Omental fat pad (tissue), 4 donors: ENCODE results near the gene CCDC127. TPM values are rescaled to one million over a fixed set of nuclear protein-coding genes. Genes with fewer than 3 reads are reported as not detected.

Experiments
- ATAC-seq: fragments of 150-250 bp; one replicate; pipeline ENCODE4 v1.9.1; 2016; ENCODE audit warnings: mild to moderate bottlenecking, moderate library complexity; ENCODE audit not compliant: low FRiP score
- DNase-seq: peaks from one replicate; pipeline ENCODE4 v3.0.0-alpha.2; 2019; ENCODE audit warnings: low spot score
- CTCF ChIP-seq, 3 donors: fragments of 450-650 bp; IDR thresholded peaks; one replicate each; pipeline ENCODE4 v1.5.1; 2016 to 2017; ENCODE audit warnings: antibody characterized with exemption in 3 of 3, mild to moderate bottlenecking in 3 of 3, moderate library complexity in 2 of 3
- total RNA-seq, 4 donors: library from RNA; depleted of rRNA; stranded (reverse); fragments of >200 nt; gene quantifications; one replicate each; pipeline ENCODE4 v1.1.0, GENCODE V29; 2016

Gene CCDC127
- total RNA-seq, 4 donors from 2014 or later, result 4.7 to 10.6 (median 5.5) TPM

GRCh38 chr5:194102-194501, 23.9 kb downstream of the CCDC127 start:
- ATAC-seq, result no peak
- DNase-seq, result no peak
- no peak for TF ChIP-seq CTCF (IDR thresholded peaks at IDR 0.05)

DNA sequence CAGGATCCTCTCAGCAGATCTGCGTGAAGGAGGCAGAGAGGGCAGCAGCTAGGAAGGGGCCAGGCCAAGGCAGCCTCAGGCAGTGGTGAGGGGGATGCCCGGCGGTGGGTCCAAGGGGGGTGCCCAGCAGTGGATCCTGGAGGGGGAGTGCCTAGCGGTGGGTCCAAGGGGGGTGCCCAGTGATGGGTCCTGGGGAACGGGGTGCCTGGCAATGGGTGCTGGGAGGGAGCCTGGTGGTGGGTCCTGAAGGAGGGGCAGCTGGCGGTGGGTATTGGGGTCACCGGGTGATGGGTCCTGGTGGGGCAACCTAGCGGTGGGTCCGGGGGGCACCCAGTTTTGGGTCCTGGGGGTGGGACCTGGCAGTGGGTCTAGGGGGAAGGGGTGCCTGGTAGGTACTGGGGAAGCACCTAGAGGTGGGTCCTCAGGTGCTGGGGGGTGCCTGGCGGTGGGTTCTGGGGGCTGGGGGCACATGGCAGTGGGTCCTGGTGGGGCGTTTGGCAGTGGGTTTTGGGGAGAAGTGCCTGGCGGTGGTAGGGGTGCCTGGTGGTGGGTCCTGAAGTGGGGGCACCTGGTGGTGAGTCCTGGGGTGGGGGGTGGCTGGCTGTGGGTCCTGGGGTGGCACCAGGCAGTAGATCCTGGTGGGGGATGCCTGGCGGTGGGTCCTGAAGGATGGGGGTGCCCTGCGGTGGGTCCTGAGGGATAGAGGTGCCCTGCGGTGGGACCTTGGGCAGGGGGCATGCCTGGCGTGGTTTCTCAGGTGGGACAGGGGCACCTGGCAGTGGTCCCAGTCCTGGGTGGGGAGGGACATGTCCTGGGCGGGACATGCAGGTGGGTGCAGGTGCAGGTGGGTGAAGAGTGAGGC, 24.8 kb downstream of the CCDC127 start:
- ATAC-seq, result no peak
- TF ChIP-seq CTCF (IDR thresholded peaks at IDR 0.05), result no peak
- DNase-seq, result no peak

DNA sequence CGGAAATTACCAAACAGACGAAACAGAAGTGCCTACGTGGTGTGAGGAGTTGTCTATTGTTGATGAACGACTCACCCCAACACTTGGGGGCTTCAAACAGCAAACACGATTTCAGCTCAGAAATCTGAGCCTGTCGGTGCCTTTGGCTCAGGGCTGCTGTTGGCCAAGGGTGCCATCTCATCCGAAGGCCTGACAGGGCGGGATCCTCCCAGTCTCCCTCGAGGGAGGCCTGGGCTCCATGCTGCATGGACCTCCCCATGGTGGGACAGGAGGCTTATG, 25.3 kb downstream of the CCDC127 start:
- no peak for TF ChIP-seq CTCF (IDR thresholded peaks at IDR 0.05)
- DNase-seq (no peak), ATAC-seq (no peak)

DNA sequence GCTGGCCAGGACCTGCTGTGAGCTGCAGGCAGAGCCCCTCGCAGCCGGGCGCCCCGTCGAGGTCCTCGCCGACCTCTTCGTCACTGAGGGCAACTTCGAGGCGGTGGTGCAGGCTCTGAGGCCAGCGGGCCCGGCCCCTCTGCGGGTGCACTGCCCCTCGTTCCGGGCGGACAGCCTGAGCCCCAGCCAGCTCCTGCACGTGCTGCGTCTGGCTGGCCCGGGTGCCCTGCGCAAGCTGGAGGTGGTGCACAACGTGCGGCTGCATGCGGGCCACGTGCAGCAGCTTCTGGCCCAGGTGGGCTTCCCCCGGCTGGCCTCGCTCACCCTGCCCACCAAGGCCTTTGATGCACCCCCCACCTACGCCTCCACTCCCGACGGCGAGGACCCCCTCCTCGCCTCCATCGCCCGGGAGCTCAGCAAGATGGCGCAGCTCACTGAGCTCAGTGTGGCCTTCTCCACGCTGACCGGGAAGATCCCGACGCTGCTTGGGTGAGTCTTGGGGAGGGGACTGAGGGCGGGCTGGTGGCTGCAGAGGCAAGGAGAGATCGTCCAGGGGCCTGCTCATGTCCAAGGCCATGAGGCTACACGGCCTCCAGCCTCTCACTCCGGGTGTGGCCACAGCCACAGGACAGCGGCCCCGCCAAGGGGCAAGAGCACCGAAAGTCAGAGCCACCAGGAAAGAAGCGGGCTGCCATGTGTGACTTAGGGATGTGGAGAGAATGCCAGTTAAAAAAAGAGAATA, 25.8 kb downstream of the CCDC127 start:
- no peak for TF ChIP-seq CTCF (IDR thresholded peaks at IDR 0.05)
- ATAC-seq (no peak), DNase-seq (no peak)

- ATAC-seq, result no peak
- DNase-seq, result no peak
- no peak for TF ChIP-seq CTCF (IDR thresholded peaks at IDR 0.05)
Observed at GRCh38 chr5:191036-191948, 26.7 kb downstream of the CCDC127 start, which contains the start of gene LRRC14B. LRRC14B (plus strand) TSS chr5:191495; CDS start chr5:191539, 44 bp downstream.

GRCh38 chr5:190366-191035, 27.5 kb downstream of the CCDC127 start:
- no peak for TF ChIP-seq CTCF (IDR thresholded peaks at IDR 0.05)
- ATAC-seq, result no peak
- no peak for DNase-seq
